Esophagus muscularis mucosa (tissue), 4 donors: Measurements from ENCODE around the gene AFMID.
"Not testable (repeated sequence)": the region's sequence is repeated elsewhere in the genome, so short reads cannot be mapped to it uniquely, and the experiment has no call there.

Experiments used
- EP300 ChIP-seq: sonication (generic); formaldehyde crosslinking; IDR thresholded peaks from one replicate; pipeline ENCODE4 v1.6.1; 2017; ENCODE audit warnings: antibody characterized with exemption
- POLR2A ChIP-seq: fragments of 450-650 bp; IDR thresholded peaks from one replicate; pipeline ENCODE4 v1.6.1; 2017; ENCODE audit warnings: antibody characterized with exemption, moderate library complexity, mild to moderate bottlenecking, low read depth
- POLR2AphosphoS5 ChIP-seq, 2 donors: sonication (generic); formaldehyde crosslinking; IDR thresholded peaks; one replicate each; pipeline ENCODE4 v1.6.1; 2017; ENCODE audit warnings: antibody characterized with exemption in 2 of 2
- TF ChIP-seq, protein P1 (sequence below), 3 experiments: fragments of 200-600 bp in 2 of 3; fragments of 450-650 bp in 1 of 3; sonication (generic) in 2 of 3; IDR thresholded peaks; one replicate each; pipeline ENCODE4 v1.5.1; 2017 to 2019; ENCODE audit warnings: antibody characterized with exemption in 3 of 3, mild to moderate bottlenecking in 2 of 3, moderate library complexity in 1 of 3

DNA sequence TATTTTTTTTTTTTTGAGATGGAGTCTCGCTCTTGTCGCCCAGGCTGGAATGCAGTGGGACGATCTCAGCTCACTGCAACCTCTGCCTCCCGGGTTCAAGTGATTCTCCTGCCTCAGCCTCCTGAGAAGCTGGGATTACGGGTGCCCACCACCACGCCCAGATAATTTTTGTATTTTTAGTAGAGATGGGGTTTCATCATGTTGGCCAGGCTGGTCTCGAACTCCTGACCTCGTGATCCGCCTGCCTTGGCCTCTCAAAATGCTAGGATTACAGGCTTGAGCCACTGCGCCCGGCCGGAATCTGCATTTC, 66.4 kb downstream of the AFMID start:
- TF ChIP-seq, protein P1, sequence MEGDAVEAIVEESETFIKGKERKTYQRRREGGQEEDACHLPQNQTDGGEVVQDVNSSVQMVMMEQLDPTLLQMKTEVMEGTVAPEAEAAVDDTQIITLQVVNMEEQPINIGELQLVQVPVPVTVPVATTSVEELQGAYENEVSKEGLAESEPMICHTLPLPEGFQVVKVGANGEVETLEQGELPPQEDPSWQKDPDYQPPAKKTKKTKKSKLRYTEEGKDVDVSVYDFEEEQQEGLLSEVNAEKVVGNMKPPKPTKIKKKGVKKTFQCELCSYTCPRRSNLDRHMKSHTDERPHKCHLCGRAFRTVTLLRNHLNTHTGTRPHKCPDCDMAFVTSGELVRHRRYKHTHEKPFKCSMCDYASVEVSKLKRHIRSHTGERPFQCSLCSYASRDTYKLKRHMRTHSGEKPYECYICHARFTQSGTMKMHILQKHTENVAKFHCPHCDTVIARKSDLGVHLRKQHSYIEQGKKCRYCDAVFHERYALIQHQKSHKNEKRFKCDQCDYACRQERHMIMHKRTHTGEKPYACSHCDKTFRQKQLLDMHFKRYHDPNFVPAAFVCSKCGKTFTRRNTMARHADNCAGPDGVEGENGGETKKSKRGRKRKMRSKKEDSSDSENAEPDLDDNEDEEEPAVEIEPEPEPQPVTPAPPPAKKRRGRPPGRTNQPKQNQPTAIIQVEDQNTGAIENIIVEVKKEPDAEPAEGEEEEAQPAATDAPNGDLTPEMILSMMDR (IDR thresholded peaks at IDR 0.05), result not testable (repeated sequence)
- TF ChIP-seq POLR2A; EP300; POLR2AphosphoS5 (IDR thresholded peaks at IDR 0.05): not testable (repeated sequence)
